Measurements from ENCODE around the gene VPS33B.
A peak's percentile ranks its signal among the peaks of the same experiment; 100 is the strongest.
"Not testable (repeated sequence)": the region's sequence is repeated elsewhere in the genome, so short reads cannot be mapped to it uniquely, and the experiment has no call there.

Gene VPS33B

GRCh38 chr15:91050128-91050455 is 27.7 kb upstream of the VPS33B start:
- H3K4me3 ChIP-seq (ENCODE audit: low read depth, low read length) = no peak overlapping the region
- no peak for TF ChIP-seq CTCF (IDR thresholded peaks at IDR 0.05; ENCODE audit: low read depth, low read length)

GRCh38 chr15:91049378-91050127 is 27.2 kb upstream of the VPS33B start:
- no peak overlapping the region for H3K4me3 ChIP-seq (ENCODE audit: low read depth, low read length)
- no peaks in the 10 kb centered on the region for H3K9me3 ChIP-seq
- DNase-seq = peak; percentile 64
- peaks cover 31% of the 10 kb centered on the region for H3K27me3 ChIP-seq
- peak; percentile 83 for TF ChIP-seq CTCF (IDR thresholded peaks at IDR 0.05; ENCODE audit: low read depth, low read length)
- H3K4me1 ChIP-seq = no peaks in the 10 kb centered on the region
- H3K36me3 ChIP-seq = no peaks in the 10 kb centered on the region

More at GRCh38 chr15:91050128-91050455, 27.7 kb upstream of the VPS33B start:
- no peaks in the 10 kb centered on the region for H3K36me3 ChIP-seq
- no peaks in the 10 kb centered on the region for H3K9me3 ChIP-seq
- no peaks in the 10 kb centered on the region for H3K4me1 ChIP-seq
- DNase-seq = no peak
- H3K27me3 ChIP-seq = peaks cover 32% of the 10 kb centered on the region

GRCh38 chr15:91047545-91048199 is 25.3 kb upstream of the VPS33B start:
- no peak for DNase-seq
- H3K9me3 ChIP-seq = no peaks in the 10 kb centered on the region
- H3K4me3 ChIP-seq (ENCODE audit: low read depth, low read length) = no peak overlapping the region
- no peaks in the 10 kb centered on the region for H3K36me3 ChIP-seq
- no peaks in the 10 kb centered on the region for H3K4me1 ChIP-seq
- TF ChIP-seq CTCF (IDR thresholded peaks at IDR 0.05; ENCODE audit: low read depth, low read length) = no peak
- H3K27me3 ChIP-seq = peaks cover 16% of the 10 kb centered on the region; the same call in 1 of the 2 replicates

GRCh38 chr15:91046056-91046455 is 23.7 kb upstream of the VPS33B start:
- not testable (repeated sequence) for DNase-seq; H3K27me3 ChIP-seq; H3K36me3 ChIP-seq; H3K4me1 ChIP-seq; H3K4me3 ChIP-seq (ENCODE audit: low read depth, low read length); H3K9me3 ChIP-seq

- Histone ChIP-seq H3K27me3 (no peaks in the 10 kb centered on the region), H3K4me1 (no peaks in the 10 kb centered on the region), H3K9me3 (no peaks in the 10 kb centered on the region), H3K36me3 (no peaks in the 10 kb centered on the region), H3K4me3 (ENCODE audit: low read depth, low read length) (no peak overlapping the region)
- no peak for TF ChIP-seq CTCF (IDR thresholded peaks at IDR 0.05; ENCODE audit: low read depth, low read length)
- DNase-seq = no peak
These were observed 22.7 kb upstream of the VPS33B start for GRCh38 chr15:91045065-91045464.

GRCh38 chr15:91043202-91043874 is 20.9 kb upstream of the VPS33B start:
- no peaks in the 10 kb centered on the region for H3K9me3 ChIP-seq
- no peak overlapping the region for H3K4me3 ChIP-seq (ENCODE audit: low read depth, low read length)
- no peak for DNase-seq
- no peaks in the 10 kb centered on the region for H3K4me1 ChIP-seq
- H3K36me3 ChIP-seq = no peaks in the 10 kb centered on the region
- H3K27me3 ChIP-seq = no peaks in the 10 kb centered on the region
- TF ChIP-seq CTCF (IDR thresholded peaks at IDR 0.05; ENCODE audit: low read depth, low read length) = no peak
